SU-DHL-6 (cell line): ENCODE measurements around the gene WNT4.

ENCODE experiments used
- H2AFZ ChIP-seq: fragments of 200-600 bp; sonication (generic); 2 replicates; pipeline ENCODE4 v1.6.1; 2014; ENCODE audit warnings: low read depth, mild to moderate bottlenecking, moderate library complexity, mixed read lengths, antibody characterized with exemption, low read length; ENCODE audit not compliant: severe bottlenecking
- H3F3A ChIP-seq: fragments of 200-600 bp; shearing (Covaris generic); 2 replicates; pipeline ENCODE4 v1.6.0; 2016; ENCODE audit warnings: antibody characterized with exemption, mild to moderate bottlenecking; ENCODE audit not compliant: insufficient read depth
- H3K27ac ChIP-seq: fragments of 200-600 bp; sonication (generic); 2 replicates; pipeline ENCODE4 v1.5.1; 2016; ENCODE audit warnings: low read depth, mild to moderate bottlenecking, low read length, moderate library complexity, mixed read lengths
- H3K27me3 ChIP-seq: fragments of 200-600 bp; sonication (generic), shearing (Covaris generic); 2 replicates; pipeline ENCODE4 v1.6.0; 2014; ENCODE audit warnings: mild to moderate bottlenecking, low read length
- H3K36me3 ChIP-seq: fragments of 200-600 bp; sonication (generic); 2 replicates; pipeline ENCODE4 v1.6.1; 2014; ENCODE audit warnings: mild to moderate bottlenecking, low read length, mixed read lengths
- H3K4me2 ChIP-seq: fragments of 300-600, 200-600 bp; shearing (Covaris generic), sonication (generic); 2 replicates; pipeline ENCODE4 v1.6.0; 2014; ENCODE audit warnings: low read length, low read depth, mild to moderate bottlenecking; ENCODE audit not compliant: poor library complexity, severe bottlenecking
- H3K4me3 ChIP-seq: fragments of 200-600 bp; sonication (generic); 2 replicates; pipeline ENCODE4 v1.5.1; 2014; ENCODE audit warnings: antibody characterized with exemption, low read length, mild to moderate bottlenecking, mixed read lengths; ENCODE audit not compliant: insufficient read depth, poor library complexity, severe bottlenecking
- H3K79me2 ChIP-seq: fragments of 200-600 bp; sonication (generic); 2 replicates; pipeline ENCODE4 v1.6.1; 2014; ENCODE audit warnings: mild to moderate bottlenecking, low read length, moderate library complexity; ENCODE audit not compliant: insufficient read depth
- H3K9ac ChIP-seq: fragments of 200-600 bp; sonication (generic); 2 replicates; pipeline ENCODE4 v1.7.0; 2014; ENCODE audit warnings: mild to moderate bottlenecking, low read length
- H3K9me2 ChIP-seq: fragments of 200-600 bp; sonication (generic); replicated peaks from 2 replicates; pipeline ENCODE4 v1.6.1; 2014; ENCODE audit warnings: low read length; ENCODE audit not compliant: insufficient read depth
- H3K9me3 ChIP-seq: fragments of 200-600 bp; sonication (generic); 2 replicates; pipeline ENCODE4 v1.6.1; 2014; ENCODE audit warnings: low read length, mixed read lengths; ENCODE audit not compliant: insufficient read depth
- H4K20me1 ChIP-seq: fragments of 200-600 bp; sonication (generic); 2 replicates; pipeline ENCODE4 v1.6.1; 2014; ENCODE audit warnings: low read depth, mild to moderate bottlenecking, antibody characterized with exemption, low read length, moderate library complexity, mixed read lengths
- CTCF ChIP-seq: fragments of 200-600 bp; sonication (generic); IDR thresholded peaks from one replicate; pipeline ENCODE4 v1.5.1; 2017; ENCODE audit warnings: antibody characterized with exemption, mild to moderate bottlenecking, low read length, moderate library complexity; ENCODE audit not compliant: insufficient read depth, poor library complexity, severe bottlenecking
- EZH2phosphoT487 ChIP-seq: fragments of 200-600 bp; sonication (generic), shearing (Covaris generic); conservative IDR thresholded peaks from 2 replicates; pipeline ENCODE4 v1.6.1; 2018; ENCODE audit warnings: mild to moderate bottlenecking, antibody characterized with exemption, low read length, moderate library complexity, mixed read lengths

The WNT4 gene

GRCh38 chr1:22122273-22123070, 20.4 kb downstream of the WNT4 start:
- no peaks in the 10 kb centered on the region for H4K20me1 ChIP-seq
- no peak for TF ChIP-seq CTCF
- no peak for TF ChIP-seq EZH2phosphoT487
- H3K4me2 ChIP-seq = no peak overlapping the region

GRCh38 chr1:22121421-22121911, 21.4 kb downstream of the WNT4 start:
- H3F3A ChIP-seq = no peaks in the 10 kb centered on the region
- no peak overlapping the region for H3K4me2 ChIP-seq
- no peaks in the 10 kb centered on the region for H3K36me3 ChIP-seq
- no peak overlapping the region for H3K4me3 ChIP-seq
- H3K27me3 ChIP-seq = no peaks in the 10 kb centered on the region
- no peaks in the 10 kb centered on the region for H3K9me3 ChIP-seq
- H3K9me2 ChIP-seq = no peaks in the 10 kb centered on the region
- H3K9ac ChIP-seq = no peak overlapping the region
- H2AFZ ChIP-seq = no peak overlapping the region
- no peaks in the 10 kb centered on the region for H3K79me2 ChIP-seq
- no peak for TF ChIP-seq CTCF
- TF ChIP-seq EZH2phosphoT487 = no peak
- H4K20me1 ChIP-seq = no peaks in the 10 kb centered on the region
- H3K27ac ChIP-seq = no peak overlapping the region

More at GRCh38 chr1:22122273-22123070, 20.4 kb downstream of the WNT4 start:
- no peak overlapping the region for H2AFZ ChIP-seq
- no peaks in the 10 kb centered on the region for H3K9me3 ChIP-seq
- no peaks in the 10 kb centered on the region for H3K27me3 ChIP-seq
- H3K9me2 ChIP-seq = no peaks in the 10 kb centered on the region
- no peaks in the 10 kb centered on the region for H3K79me2 ChIP-seq
- H3K36me3 ChIP-seq = no peaks in the 10 kb centered on the region
- H3F3A ChIP-seq = no peaks in the 10 kb centered on the region
- H3K27ac ChIP-seq = no peak overlapping the region
- no peak overlapping the region for H3K4me3 ChIP-seq
- no peak overlapping the region for H3K9ac ChIP-seq

- no peak for TF ChIP-seq CTCF
- TF ChIP-seq EZH2phosphoT487 = no peak
- H3K4me2 ChIP-seq = no peak overlapping the region
- H3K36me3 ChIP-seq = no peaks in the 10 kb centered on the region
- H3K27me3 ChIP-seq = no peaks in the 10 kb centered on the region
- H2AFZ ChIP-seq = no peak overlapping the region
- no peaks in the 10 kb centered on the region for H3K79me2 ChIP-seq
- no peak overlapping the region for H3K4me3 ChIP-seq
- H4K20me1 ChIP-seq = no peaks in the 10 kb centered on the region
- H3K9me3 ChIP-seq = no peaks in the 10 kb centered on the region
- H3K9ac ChIP-seq = no peak overlapping the region
- H3K27ac ChIP-seq = no peak overlapping the region
- no peaks in the 10 kb centered on the region for H3F3A ChIP-seq
- H3K9me2 ChIP-seq = no peaks in the 10 kb centered on the region
These were observed 22.5 kb downstream of the WNT4 start for GRCh38 chr1:22120469-22120790.
